Right renal pelvis (tissue), 4 donors: Measurements from ENCODE around the gene ZNF581. TPM values are rescaled to one million over a fixed set of nuclear protein-coding genes. Genes with fewer than 3 reads are reported as not detected.

ENCODE experiments used
- DNase-seq, 4 donors: peaks; one replicate each; pipeline ENCODE4 v3.0.0-alpha.2; 2013; ENCODE audit warnings: low read depth in 4 of 4, low spot score in 3 of 4, missing footprints in 1 of 4
- polyA plus RNA-seq, 4 donors: library from polyadenylated mRNA; unstranded; fragments of 120-200 nt; gene quantifications; one replicate each; pipeline ENCODE4 v1.2.1, GENCODE V29; 2013; ENCODE audit not compliant: insufficient read length in 4 of 4

ZNF581 gene
- polyA plus RNA-seq, 4 donors, result 24.0 to 35.7 (median 25.6) TPM

DNA sequence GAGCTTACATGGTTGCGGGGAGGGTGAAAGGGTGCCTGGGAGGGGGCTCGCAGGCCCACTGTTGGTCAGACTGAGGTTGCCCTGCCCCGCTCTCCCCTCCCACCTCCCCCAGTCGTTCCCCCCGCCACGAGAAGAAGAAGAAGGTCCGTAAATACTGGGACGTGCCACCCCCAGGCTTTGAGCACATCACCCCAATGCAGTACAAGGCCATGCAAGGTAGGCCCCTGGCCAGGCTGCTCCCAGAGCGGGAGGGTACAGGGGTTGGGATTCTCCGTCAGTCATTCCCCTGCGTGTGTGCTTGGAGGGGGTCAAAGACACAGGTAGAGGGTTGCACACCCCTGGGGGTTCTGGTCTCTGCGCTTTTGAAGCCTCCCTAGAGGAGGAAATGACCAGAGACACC is 17.0 kb downstream of the ZNF581 start:
- DNase-seq, result no peak

DNA sequence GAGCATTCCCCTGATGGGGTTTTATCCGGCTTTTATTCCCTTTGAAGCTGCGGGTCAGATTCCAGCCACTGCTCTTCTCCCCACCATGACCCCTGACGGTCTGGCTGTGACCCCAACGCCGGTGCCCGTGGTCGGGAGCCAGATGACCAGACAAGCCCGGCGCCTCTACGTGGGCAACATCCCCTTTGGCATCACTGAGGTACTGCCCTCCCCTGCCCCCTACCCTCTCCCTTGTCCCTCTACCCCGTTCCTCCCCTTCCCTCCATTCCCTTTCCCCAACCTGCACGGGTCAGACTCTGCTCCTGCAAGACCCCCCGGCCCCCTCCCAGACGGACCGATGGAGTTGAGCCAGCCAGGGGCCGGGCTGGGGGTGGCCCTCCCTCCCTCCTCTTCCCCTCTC is 17.5 kb downstream of the ZNF581 start:
- DNase-seq, result no peak

DNA sequence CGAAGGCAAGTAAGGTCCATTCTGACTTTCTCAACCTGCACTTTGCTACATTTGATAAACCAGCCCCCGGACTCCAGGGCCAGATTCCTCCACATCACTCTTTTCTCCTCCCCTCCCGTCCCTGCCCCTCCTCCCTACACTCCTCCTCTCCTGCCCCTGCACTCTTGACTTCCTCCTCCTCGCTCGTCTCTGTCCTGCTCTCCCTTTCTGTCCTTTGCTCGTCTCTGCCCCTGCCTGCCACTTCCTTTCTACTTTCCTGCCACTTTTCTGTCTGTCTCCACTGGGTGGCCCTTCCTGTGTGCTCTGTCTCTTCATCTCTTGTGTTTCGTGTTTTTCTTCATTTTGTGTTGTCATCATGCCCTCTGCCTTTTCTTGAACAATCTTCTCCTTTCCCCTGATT is 18.4 kb downstream of the ZNF581 start:
- no peak for DNase-seq

DNA sequence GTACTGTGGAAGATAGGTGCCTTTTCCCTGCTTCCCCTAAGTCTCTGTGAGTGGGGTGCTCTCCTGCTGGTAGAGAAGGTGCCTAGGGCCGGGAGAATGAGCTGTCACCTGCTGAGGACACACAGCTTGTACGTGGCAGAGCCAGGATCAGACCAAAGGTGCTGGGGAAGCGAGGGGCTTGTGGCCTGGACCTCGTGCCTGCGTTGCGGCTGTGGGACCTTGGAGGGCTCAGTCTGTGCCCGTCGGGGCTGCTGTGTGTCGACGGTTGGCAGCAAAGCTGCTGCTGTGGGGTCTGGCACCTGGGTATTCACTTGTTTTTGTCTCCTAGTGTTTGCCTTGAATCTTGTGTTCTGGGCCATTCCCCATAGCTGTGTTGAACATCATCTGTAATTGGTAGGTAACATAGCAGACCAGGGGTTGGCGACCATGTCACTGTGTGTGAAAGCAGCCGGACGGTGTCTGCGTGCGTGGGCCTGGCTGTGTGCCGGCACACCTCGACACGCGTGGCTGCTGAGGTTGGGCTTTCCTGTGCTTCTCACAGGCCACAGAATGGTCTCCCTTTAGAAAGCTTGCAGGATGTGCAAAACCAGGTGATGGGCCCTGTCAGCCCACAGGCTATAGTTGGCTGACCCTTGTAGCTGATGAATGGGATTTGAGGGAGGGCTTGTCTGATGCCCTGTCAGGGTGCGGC is 20.5 kb downstream of the ZNF581 start:
- DNase-seq, result no peak

DNA sequence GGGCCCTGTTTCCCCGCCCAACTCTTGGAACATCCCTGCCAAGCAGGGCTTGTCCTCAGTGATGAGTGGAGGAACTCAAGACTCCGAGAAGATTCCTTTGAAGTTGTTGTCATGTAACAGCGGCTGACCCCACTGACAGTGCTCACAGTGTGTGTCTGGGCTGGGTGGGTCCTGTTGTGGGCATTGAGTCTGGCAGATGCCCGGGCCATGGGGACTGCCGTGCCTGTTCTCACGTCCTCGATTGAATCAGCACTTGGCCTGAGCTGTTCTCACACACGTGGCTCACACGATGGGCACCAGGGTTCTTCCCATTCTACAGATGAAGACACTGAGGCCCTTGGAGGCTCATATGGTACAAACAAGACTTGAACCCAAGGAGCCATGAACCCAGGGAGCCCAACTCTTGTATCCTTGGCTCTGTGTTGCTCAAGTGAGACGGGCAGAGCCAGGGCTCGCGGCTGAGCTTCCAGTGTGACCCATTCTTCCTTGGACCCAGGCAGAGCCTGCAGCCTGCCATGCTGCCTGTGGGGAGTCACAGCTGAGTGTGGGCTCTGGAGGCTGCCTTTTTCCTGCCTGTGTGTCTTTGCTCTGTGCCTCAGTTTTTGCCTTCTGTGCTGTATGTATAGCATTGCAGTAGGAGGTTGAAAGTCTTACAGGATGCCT is 23.0 kb downstream of the ZNF581 start:
- no peak for DNase-seq

DNA sequence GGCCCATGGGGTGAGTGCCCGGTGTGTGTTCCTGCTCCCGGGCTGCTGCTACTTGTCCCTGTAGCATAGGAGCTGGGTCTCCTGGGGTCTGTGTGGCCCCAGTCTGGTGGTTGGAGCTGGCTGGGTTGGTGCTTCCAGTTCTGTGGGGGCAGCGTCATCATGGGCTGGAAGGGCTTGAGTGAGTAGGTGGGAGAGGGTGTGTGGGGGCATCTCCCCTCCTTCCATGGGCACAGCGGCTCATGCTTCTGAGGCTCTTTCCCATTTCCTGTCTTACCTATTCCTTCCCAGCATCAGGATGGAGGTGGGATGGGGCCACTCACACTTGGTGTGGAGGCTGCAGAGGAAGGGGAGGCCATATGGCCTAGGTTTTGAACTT is 23.5 kb downstream of the ZNF581 start:
- no peak for DNase-seq

DNA sequence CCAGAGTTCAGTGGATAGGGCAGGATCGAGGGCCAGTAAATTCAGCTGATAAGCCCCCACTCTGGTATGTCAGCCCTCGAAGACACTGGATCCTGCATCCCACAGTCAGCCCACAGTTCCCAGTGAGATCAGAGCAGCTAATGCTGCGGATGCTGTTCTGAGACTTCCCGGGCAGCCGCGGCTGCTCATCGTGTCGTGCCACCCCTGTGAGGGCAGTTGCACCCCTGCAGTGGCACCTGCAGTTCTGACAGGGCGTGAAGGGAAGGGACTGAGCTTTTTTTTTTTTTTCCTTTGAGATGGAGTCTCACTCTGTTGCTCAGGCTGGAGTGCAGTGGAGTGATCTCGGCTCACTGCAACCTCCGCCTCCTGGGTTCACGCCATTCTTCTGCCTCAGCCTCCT is 24.1 kb downstream of the ZNF581 start:
- DNase-seq, result no peak

DNA sequence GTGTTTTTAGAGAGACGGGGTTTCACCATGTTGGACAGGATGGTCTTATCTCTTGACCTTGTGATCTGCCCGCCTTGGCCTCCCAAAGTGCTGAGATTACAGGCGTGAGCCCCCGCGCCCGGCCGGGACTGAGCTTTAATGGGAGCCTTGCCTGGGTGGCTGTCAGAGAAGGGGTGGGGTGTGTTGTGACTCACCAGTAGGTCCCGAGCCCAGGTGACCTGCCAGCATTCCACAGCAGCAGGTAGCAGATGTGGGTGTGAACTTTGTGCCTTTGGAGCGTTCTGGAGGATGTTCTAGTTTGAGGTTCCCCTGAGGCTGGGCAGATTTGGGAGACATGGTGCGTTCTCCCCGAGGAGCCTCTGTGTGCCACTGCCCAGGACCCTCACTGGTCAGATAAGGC is 24.5 kb downstream of the ZNF581 start:
- DNase-seq, result no peak

DNA sequence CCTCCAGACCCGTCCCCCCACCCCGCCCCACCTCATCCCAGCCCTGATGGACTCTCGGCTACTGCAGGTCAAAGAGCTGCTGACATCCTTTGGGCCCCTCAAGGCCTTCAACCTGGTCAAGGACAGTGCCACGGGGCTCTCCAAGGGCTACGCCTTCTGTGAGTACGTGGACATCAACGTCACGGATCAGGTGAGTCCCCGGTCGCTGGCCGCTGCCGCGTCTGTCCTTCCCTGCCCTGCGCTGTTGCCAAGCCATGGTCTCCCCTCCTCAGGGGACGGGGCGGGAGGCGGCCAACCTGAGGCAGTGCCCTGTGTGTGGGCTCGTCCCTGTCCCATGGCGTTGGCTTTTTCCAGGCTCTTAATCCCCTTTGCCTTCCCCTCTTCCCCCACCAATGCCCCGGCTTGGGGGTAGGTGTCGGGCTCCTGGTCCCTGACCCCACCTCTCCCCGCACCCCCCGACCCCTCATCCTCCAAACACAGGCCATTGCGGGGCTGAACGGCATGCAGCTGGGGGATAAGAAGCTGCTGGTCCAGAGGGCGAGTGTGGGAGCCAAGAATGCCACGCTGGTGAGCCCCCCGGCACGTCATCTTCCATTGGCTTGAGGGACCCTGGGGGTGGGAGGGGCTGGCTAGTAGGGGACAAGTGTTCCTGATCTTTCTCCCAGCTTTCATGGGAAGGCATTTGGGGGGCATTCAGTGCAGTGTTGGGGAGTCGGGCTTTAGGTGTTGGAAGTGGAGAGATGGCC is 25.3 kb downstream of the ZNF581 start:
- DNase-seq, result no peak

DNA sequence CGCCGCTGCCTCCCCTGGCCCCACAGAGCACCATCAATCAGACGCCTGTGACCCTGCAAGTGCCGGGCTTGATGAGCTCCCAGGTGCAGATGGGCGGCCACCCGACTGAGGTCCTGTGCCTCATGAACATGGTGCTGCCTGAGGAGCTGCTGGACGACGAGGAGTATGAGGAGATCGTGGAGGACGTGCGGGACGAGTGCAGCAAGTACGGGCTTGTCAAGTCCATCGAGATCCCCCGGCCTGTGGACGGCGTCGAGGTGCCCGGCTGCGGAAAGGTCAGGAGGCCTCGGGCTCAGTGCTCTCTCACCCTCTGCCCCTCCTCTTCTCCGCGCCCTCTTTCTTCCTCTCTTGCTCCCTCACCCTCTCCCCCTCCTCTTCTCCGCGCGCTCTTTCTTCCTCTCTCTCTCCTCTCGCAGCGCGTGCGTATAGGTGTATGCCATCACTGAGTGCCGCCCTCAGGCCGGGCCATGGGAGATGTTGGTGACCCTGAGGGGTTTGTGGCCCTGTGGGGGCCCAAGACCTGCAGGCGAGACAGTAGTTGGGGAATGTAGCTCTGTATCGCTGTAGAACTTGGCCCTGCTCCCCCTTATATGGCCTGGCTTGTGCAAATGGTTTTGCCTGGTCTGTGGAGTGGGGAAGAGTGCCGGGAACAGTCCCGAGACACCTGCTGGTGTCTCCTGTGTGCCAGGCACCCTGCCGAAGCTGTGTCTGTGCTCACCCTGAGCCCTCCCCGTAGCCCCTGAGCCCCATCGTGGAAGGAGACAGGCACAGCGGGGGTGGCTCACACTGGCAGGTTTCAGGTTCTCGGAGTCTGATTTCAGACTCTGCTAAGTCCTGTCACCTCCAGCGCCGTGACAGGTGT is 26.2 kb downstream of the ZNF581 start:
- no peak for DNase-seq

DNA sequence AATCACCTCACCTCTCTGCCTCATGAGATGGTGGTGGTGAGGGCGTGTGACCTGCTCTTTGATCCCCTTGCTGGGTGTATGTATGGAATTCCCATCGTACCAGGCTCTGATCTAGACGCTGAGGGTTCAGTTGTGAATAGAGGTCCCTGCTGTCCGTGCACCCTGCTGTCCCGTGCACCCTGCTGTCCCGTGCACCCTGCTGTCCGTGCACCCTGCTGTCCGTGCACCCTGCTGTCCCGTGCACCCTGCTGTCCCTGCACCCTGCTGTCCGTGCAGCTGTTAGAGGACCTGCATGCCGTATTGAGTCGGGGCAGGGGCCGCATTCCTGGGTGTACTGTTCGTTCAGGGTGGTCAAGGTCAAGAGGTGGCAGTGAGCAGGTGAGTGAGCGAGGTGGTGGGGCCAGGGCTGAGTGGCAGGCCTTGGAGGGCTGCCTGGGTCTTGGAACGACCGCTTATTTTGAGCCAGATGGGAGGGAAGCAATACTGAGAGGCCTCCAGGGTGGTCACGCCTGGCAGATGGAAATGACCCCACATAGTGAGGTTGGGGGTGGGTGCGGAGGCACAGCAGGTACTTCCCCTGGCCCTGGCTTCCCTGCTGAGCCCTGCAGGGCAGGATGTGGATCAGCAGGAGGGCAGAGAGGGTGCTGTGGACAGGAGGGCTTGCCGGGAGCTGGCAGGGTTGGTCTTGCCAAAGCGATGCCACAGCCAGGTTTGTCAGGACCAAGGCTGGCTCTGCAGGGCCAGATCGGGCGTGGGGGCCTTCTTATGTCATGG is 27.0 kb downstream of the ZNF581 start:
- DNase-seq, result no peak

DNA sequence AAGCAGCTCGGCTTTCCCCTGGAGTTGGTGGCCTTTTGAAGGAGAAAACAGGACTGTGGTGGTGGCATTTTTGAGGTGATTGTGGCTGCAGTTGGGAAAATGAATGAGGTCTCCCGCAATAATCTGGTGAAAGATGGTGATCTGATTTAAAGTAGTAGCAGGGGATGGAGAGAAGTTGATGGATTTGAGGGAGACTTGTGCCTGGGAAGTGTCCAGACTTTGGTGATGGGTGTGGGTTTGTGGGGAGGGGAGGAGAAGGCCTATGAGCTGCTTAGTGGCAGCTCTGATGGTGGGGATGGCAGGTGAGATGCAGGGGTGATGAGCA is 27.6 kb downstream of the ZNF581 start:
- no peak for DNase-seq

DNA sequence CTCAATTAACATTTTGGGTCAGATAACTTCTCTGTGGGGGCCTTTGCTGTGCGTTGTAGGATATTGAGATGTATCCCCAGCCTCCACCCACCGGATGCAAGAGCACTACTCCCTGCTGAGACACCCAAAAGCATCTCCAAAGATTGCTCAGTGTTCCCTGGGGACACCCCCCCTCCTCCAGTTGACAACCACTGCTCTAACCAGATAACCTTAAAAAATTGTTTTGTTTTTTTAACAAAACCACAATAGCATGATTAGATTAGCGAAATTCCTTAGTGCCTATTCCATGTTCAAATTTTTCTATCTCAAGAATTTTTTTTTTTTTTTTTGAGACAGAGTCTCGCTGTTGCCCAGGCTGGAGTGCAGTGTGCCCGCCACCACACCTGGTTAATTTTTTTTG is 29.0 kb downstream of the ZNF581 start:
- DNase-seq, result no peak

DNA sequence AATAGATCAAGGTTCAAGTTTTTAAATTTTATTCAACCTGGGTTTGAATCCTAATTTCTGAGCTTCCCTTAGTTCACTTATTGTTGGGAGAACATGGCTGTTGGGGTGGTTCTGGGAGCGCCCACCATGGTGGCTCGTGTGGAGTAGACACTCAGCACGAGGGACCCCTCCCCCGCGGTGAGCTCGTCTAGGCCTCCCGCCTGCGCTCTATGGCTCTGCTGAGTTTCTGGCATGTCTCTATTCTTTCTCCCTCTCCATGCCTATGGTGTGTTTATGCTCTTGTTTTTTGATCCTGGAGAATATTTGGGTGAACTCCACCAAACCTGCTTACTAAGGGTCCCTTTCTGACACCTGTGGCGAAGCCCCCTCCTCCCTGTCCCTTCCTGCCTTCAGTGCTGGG is 30.0 kb downstream of the ZNF581 start:
- no peak for DNase-seq

DNA sequence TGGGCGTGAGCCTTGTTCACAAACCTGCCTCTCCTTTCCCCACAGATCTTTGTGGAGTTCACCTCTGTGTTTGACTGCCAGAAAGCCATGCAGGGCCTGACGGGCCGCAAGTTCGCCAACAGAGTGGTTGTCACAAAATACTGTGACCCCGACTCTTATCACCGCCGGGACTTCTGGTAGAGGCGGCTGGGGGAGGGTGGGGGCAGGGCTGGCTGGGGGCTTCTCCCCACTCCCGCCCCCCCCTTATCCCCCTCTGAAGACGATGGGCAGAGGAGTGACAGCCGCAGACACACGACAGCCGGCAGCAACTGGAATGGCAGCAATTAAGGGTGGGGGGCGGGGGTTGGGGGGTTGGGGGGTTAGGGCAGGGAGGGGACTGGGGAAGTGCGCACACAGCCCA is 30.4 kb downstream of the ZNF581 start:
- no peak for DNase-seq

DNA sequence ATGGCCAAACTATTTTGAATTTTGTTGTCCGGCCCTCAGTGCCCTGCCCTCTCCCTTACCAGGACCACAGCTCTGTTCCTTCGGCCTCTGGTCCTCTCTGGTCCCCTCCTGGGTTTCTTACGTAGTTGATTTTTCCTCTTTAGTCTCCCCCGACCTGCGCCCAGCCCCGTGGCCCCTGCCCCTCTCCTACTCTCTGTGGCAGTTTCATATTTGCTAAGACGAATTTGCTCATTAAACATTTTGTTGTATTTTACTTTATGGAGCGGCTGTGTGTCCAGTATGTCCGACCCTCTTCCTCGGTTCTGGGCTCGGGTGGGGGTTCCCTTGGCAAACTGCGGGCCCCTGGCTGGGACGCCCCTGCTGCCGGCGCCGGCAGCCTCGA is 31.0 kb downstream of the ZNF581 start:
- DNase-seq, result no peak

DNA sequence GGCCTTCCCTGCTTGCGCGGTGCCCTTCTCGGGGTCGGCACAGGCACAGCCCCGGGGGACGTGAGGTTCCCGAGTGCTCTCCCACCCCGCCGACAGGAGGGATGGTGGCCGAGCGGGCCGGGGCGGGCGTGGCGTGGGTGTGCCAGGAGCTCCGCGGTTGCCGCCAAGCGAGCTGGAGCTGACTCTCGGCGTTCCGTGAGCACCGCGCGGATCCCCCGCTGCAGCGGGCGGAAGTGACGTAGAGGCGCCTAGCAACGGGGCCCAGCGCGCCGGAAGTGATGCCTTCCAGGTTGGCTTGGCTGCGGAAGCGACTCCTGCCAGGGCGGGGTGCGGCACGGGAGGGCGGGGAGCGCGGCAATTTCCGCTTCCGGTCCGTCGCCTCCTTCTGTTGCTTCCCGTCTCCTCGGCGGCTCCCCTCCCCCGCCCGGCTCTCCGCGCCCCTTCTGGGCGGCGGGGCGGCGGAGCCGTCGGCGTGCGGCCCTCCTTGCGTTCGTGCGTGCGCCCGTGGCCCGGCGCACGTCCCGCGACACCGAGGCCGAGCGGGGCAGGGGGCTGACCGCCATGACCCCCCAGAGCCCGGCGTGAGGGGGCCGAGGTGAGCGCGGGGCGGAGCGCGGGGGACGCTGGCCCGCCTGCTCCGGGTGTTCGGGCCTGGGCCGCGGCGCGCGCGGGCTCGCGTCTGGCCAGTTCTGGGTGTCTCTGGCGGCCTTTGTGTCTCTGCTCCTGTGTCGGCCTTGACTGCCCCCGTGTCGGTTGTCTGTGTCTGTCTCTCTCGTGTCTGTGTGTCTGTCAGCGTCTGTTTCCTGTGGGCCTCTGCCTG is 31.6 kb downstream of the ZNF581 start, which contains the start of gene EPN1:
Gene EPN1 (plus strand): TSS at position 386 of the 820 bp plus-strand sequence. CDS start 3,402 bp downstream, outside the sequence.
- DNase-seq, result peak; percentile 87 to 90 (median 88)

DNA sequence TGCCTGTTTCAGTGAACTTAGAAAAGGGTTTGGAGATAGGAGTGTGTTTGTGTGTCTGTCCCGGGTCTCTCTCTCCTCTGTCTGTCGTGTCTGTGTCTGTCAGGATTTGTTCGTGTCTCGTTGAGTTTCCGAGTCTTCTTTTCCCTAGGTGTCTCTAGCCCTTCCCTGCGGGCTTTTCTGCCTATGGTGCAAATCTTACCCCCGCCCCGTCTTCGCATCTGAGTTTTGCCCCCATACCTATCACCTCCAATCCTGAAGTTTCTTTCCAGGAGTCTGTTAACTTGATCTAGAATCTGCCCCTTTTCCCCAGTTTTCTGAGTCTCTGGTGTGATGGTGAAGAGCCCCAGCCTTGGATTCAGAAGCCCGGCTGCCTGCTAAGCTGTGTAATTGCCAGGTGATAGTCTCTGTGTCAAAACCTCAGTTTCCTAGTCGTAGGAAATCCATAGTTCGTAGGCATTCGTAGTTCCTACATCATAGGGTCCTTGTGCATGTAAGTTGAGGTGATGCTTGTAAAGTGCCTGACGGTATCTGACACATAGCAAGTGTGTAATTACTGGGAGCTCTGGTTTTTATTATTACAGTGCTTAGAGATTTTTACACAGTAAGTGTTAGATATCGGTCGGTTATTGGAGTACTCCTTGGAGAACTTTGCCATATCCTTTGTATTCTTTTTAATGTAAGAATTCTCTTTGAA is 32.4 kb downstream of the ZNF581 start:
- no peak for DNase-seq

DNA sequence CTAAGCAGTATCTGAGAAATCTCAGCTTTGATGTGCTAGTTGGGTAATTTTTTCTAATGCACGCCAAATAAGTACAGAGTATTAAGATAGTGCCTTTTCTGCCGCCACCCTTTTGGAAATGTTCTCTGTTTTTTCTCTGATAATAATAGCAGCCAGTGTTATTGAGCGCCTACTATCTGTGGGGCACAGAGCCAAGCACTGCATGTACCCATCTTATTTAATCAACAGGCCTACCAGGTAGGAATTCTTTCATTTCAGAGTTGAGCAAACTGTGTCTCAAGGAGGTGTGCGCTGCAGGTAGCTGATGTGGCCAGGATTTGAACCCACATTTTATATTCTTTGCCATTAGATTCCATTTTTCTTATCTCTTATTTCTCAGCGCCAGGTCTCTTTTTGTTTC is 32.9 kb downstream of the ZNF581 start:
- DNase-seq, result no peak
